HG03571 (cell line): ENCODE measurements around the gene HELZ.
"Not testable (repeated sequence)": the region's sequence is repeated elsewhere in the genome, so short reads cannot be mapped to it uniquely, and the experiment has no call there.

Experiments used
- ATAC-seq: cut with Tn5 transposase; IDR thresholded peaks from one replicate; pipeline ENCODE4 v1.9.1; 2021; ENCODE audit not compliant: unreplicated experiment

The HELZ gene

GRCh38 chr17:67123699-67124098 lies 121.3 kb downstream of the HELZ start:
- ATAC-seq = no peak

GRCh38 chr17:67121316-67121891 lies 123.6 kb downstream of the HELZ start:
- no peak for ATAC-seq

GRCh38 chr17:67119102-67119501 lies 125.9 kb downstream of the HELZ start:
- ATAC-seq = no peak

GRCh38 chr17:67116045-67116575 lies 128.9 kb downstream of the HELZ start:
- ATAC-seq = no peak

- ATAC-seq = no peak
Measured at GRCh38 chr17:67115401-67115800, 129.6 kb downstream of the HELZ start.

GRCh38 chr17:67113486-67113885 lies 131.5 kb downstream of the HELZ start:
- ATAC-seq = no peak

- no peak for ATAC-seq
Measured at GRCh38 chr17:67111808-67112207, 133.2 kb downstream of the HELZ start.

- ATAC-seq = no peak
Measured at GRCh38 chr17:67111327-67111726, 133.7 kb downstream of the HELZ start.

GRCh38 chr17:67110619-67111018 lies 134.4 kb downstream of the HELZ start:
- no peak for ATAC-seq

GRCh38 chr17:67109111-67109510 lies 135.9 kb downstream of the HELZ start:
- ATAC-seq = no peak

- no peak for ATAC-seq
Measured at GRCh38 chr17:67107811-67108775, 136.9 kb downstream of the HELZ start.

GRCh38 chr17:67107171-67107570 lies 137.8 kb downstream of the HELZ start:
- ATAC-seq = no peak

- ATAC-seq = no peak
Measured at GRCh38 chr17:67105213-67105612, 139.8 kb downstream of the HELZ start.

- ATAC-seq = not testable (repeated sequence)
Measured at GRCh38 chr17:67104641-67105040, 140.4 kb downstream of the HELZ start.

- no peak for ATAC-seq
Measured at GRCh38 chr17:67098006-67098405, 147.0 kb downstream of the HELZ start.

- ATAC-seq = no peak
Measured at GRCh38 chr17:67096609-67097008, 148.4 kb downstream of the HELZ start.

- no peak for ATAC-seq
Measured at GRCh38 chr17:67095803-67096202, 149.2 kb downstream of the HELZ start.

- ATAC-seq = not testable (repeated sequence)
Measured at GRCh38 chr17:67095291-67095690, 149.7 kb downstream of the HELZ start.

- no peak for ATAC-seq
Measured at GRCh38 chr17:67093348-67093747, 151.6 kb downstream of the HELZ start.

- ATAC-seq = not testable (repeated sequence)
Measured at GRCh38 chr17:67092710-67093109, 152.3 kb downstream of the HELZ start.

- no peak for ATAC-seq
Measured at GRCh38 chr17:67092291-67092690, 152.7 kb downstream of the HELZ start.

- no peak for ATAC-seq
Measured at GRCh38 chr17:67090341-67090740, 154.7 kb downstream of the HELZ start.
